Activated CD4-positive, alpha-beta T cell treated with anti-CD3 and anti-CD28 coated beads, Interleukin-10, Interleukin-2, amounts not matched to agents 100 ng/mL and 50 ng/mL, durations not matched to agents 16 hours and 8 hours (primary cell): ENCODE results near the gene PLEK.
"Not testable (repeated sequence)": the region's sequence is repeated elsewhere in the genome, so short reads cannot be mapped to it uniquely, and the experiment has no call there.

Experiments
- DNase-seq: peaks from one replicate; pipeline ENCODE4 v3.0.0-alpha.2; 2020

Gene PLEK

GRCh38 chr2:68386365-68386764 lies 21.3 kb downstream of the PLEK start:
- DNase-seq, result no peak

GRCh38 chr2:68387408-68388350 lies 22.6 kb downstream of the PLEK start:
- DNase-seq, result peak; percentile 71

- DNase-seq, result peak; percentile 60
Observed at GRCh38 chr2:68388358-68388757, 23.3 kb downstream of the PLEK start.

- no peak for DNase-seq
Observed at GRCh38 chr2:68388772-68389171, 23.7 kb downstream of the PLEK start.

GRCh38 chr2:68390114-68390513 lies 25.0 kb downstream of the PLEK start:
- DNase-seq, result no peak

- DNase-seq, result no peak
Observed at GRCh38 chr2:68390586-68390985, 25.5 kb downstream of the PLEK start.

GRCh38 chr2:68391099-68391498 lies 26.0 kb downstream of the PLEK start:
- no peak for DNase-seq

- no peak for DNase-seq
Observed at GRCh38 chr2:68391869-68392268, 26.8 kb downstream of the PLEK start.

- DNase-seq, result no peak
Observed at GRCh38 chr2:68396093-68396492, 31.0 kb downstream of the PLEK start.

- DNase-seq, result not testable (repeated sequence)
Observed at GRCh38 chr2:68397704-68398263, 32.7 kb downstream of the PLEK start.

GRCh38 chr2:68403199-68403644 lies 38.1 kb downstream of the PLEK start:
- DNase-seq, result no peak

- DNase-seq, result no peak
Observed at GRCh38 chr2:68404164-68404563, 39.1 kb downstream of the PLEK start.

GRCh38 chr2:68404893-68405799 lies 40.1 kb downstream of the PLEK start:
- no peak for DNase-seq

GRCh38 chr2:68411397-68412126 lies 46.5 kb downstream of the PLEK start:
- DNase-seq, result no peak

GRCh38 chr2:68412127-68412819 lies 47.2 kb downstream of the PLEK start:
- DNase-seq, result no peak

- no peak for DNase-seq
Observed at GRCh38 chr2:68413466-68413865, 48.4 kb downstream of the PLEK start.

GRCh38 chr2:68414452-68414851 lies 49.4 kb downstream of the PLEK start:
- DNase-seq, result no peak

- DNase-seq, result no peak
Observed at GRCh38 chr2:68414876-68415275, 49.8 kb downstream of the PLEK start.

GRCh38 chr2:68415521-68415920 lies 50.4 kb downstream of the PLEK start:
- no peak for DNase-seq

- no peak for DNase-seq
Observed at GRCh38 chr2:68416081-68416675, 51.1 kb downstream of the PLEK start.

- DNase-seq, result no peak
Observed at GRCh38 chr2:68417926-68418325, 52.8 kb downstream of the PLEK start.
